HEK293T (cell line): ENCODE data around the gene MMP11.

ENCODE experiments used
- FOXK2 ChIP-seq: fragments of 450-650 bp; IDR thresholded peaks from 2 replicates; pipeline ENCODE4 v1.6.1; 2016; ENCODE audit warnings: mild to moderate bottlenecking
- FOXM1 ChIP-seq: fragments of 450-650 bp; IDR thresholded peaks from 2 replicates; pipeline ENCODE4 v1.6.1; 2017; ENCODE audit warnings: mild to moderate bottlenecking, borderline replicate concordance
- HDGF ChIP-seq: fragments of 450-650 bp; IDR thresholded peaks from 2 replicates; pipeline ENCODE4 v1.6.1; 2017; ENCODE audit warnings: antibody characterized with exemption, borderline replicate concordance
- L3MBTL2 ChIP-seq: fragments of 450-650 bp; conservative IDR thresholded peaks from 2 replicates; pipeline ENCODE4 v1.6.1; 2016; ENCODE audit warnings: mild to moderate bottlenecking
- NFRKB ChIP-seq: fragments of 450-650 bp; IDR thresholded peaks from 2 replicates; pipeline ENCODE4 v1.6.1; 2016; ENCODE audit warnings: mild to moderate bottlenecking, moderate library complexity
- PKNOX1 ChIP-seq: fragments of 450-650 bp; IDR thresholded peaks from 2 replicates; pipeline ENCODE4 v1.6.1; 2016
- SP1 ChIP-seq: fragments of 450-650 bp; IDR thresholded peaks from 2 replicates; pipeline ENCODE4 v1.6.1; 2017
- TARDBP ChIP-seq: fragments of 450-650 bp; IDR thresholded peaks from 2 replicates; pipeline ENCODE4 v1.6.1; 2016

GRCh38 chr22:23782252-23782651 is 9.6 kb downstream of the MMP11 start:
- no peak for TF ChIP-seq L3MBTL2
- no peak for TF ChIP-seq SP1
- TF ChIP-seq HDGF, result no peak
- no peak for TF ChIP-seq NFRKB
- TF ChIP-seq TARDBP, result no peak
- no peak for TF ChIP-seq FOXK2
- no peak for TF ChIP-seq PKNOX1
- no peak for TF ChIP-seq FOXM1
